HG03460 (cell line): ENCODE data around the gene ALCAM.

ENCODE experiments used
- ATAC-seq: cut with Tn5 transposase; IDR thresholded peaks from one replicate; pipeline ENCODE4 v1.9.1; 2021; ENCODE audit not compliant: unreplicated experiment

ALCAM gene

GRCh38 chr3:105470851-105471250 is 104.1 kb downstream of the ALCAM start:
- ATAC-seq = no peak

GRCh38 chr3:105473521-105474223 is 107.0 kb downstream of the ALCAM start:
- ATAC-seq = peak; percentile 77

GRCh38 chr3:105480768-105481167 is 114.1 kb downstream of the ALCAM start:
- no peak for ATAC-seq

- ATAC-seq = no peak
Observed at GRCh38 chr3:105483476-105483875, 116.8 kb downstream of the ALCAM start.

- no peak for ATAC-seq
Observed at GRCh38 chr3:105490045-105490444, 123.3 kb downstream of the ALCAM start.

GRCh38 chr3:105493305-105493892 is 126.7 kb downstream of the ALCAM start:
- no peak for ATAC-seq

GRCh38 chr3:105495021-105495420 is 128.3 kb downstream of the ALCAM start:
- ATAC-seq = no peak

- ATAC-seq = no peak
Observed at GRCh38 chr3:105496343-105496742, 129.6 kb downstream of the ALCAM start.

- ATAC-seq = no peak
Observed at GRCh38 chr3:105497386-105497785, 130.7 kb downstream of the ALCAM start.

- no peak for ATAC-seq
Observed at GRCh38 chr3:105499961-105500360, 133.3 kb downstream of the ALCAM start.

- ATAC-seq = no peak
Observed at GRCh38 chr3:105502333-105502732, 135.6 kb downstream of the ALCAM start.

GRCh38 chr3:105503191-105503593 is 136.5 kb downstream of the ALCAM start:
- ATAC-seq = no peak

- ATAC-seq = no peak
Observed at GRCh38 chr3:105504440-105504951, 137.8 kb downstream of the ALCAM start.

- ATAC-seq = no peak
Observed at GRCh38 chr3:105505170-105505569, 138.5 kb downstream of the ALCAM start.

GRCh38 chr3:105511031-105511430 is 144.3 kb downstream of the ALCAM start:
- no peak for ATAC-seq

GRCh38 chr3:105512061-105512460 is 145.4 kb downstream of the ALCAM start:
- ATAC-seq = no peak

GRCh38 chr3:105513042-105513441 is 146.3 kb downstream of the ALCAM start:
- ATAC-seq = no peak

- ATAC-seq = no peak
Observed at GRCh38 chr3:105513886-105514285, 147.2 kb downstream of the ALCAM start.

- ATAC-seq = no peak
Observed at GRCh38 chr3:105515372-105515771, 148.7 kb downstream of the ALCAM start.

GRCh38 chr3:105516972-105517371 is 150.3 kb downstream of the ALCAM start:
- no peak for ATAC-seq

- ATAC-seq = no peak
Observed at GRCh38 chr3:105518203-105518602, 151.5 kb downstream of the ALCAM start.

GRCh38 chr3:105518806-105519418 is 152.2 kb downstream of the ALCAM start:
- ATAC-seq = peak; percentile 83
